ENCODE results near the gene ZNF799.
"Not testable (repeated sequence)": the region's sequence is repeated elsewhere in the genome, so short reads cannot be mapped to it uniquely, and the experiment has no call there.

ZNF799 gene

GRCh38 chr19:12448808-12449207 lies 47.7 kb upstream of the ZNF799 start:
- TF ChIP-seq ZFP3 (CRISPR knock-in tag; IDR thresholded peaks at IDR 0.05) (no peak), GLIS3 (CRISPR knock-in tag; IDR thresholded peaks at IDR 0.05) (no peak), CREB5 (CRISPR knock-in tag; IDR thresholded peaks at IDR 0.05; ENCODE audit: low read depth) (no peak), TCF4 (CRISPR knock-in tag; IDR thresholded peaks at IDR 0.05; ENCODE audit: borderline replicate concordance) (no peak), BACH2 (CRISPR knock-in tag; IDR thresholded peaks at IDR 0.05; ENCODE audit: borderline replicate concordance) (no peak), CSDC2 (CRISPR knock-in tag; IDR thresholded peaks at IDR 0.05) (no peak), RARB (CRISPR knock-in tag; IDR thresholded peaks at IDR 0.05) (no peak), OSR1 (CRISPR knock-in tag; IDR thresholded peaks at IDR 0.05) (no peak), POU6F1 (CRISPR knock-in tag; IDR thresholded peaks at IDR 0.05; ENCODE audit: borderline replicate concordance, low read depth) (no peak), ARNTL (CRISPR knock-in tag; IDR thresholded peaks at IDR 0.05; ENCODE audit: borderline replicate concordance, low read depth) (no peak), SNAI2 (CRISPR knock-in tag; IDR thresholded peaks at IDR 0.05) (no peak), ZNF8 (CRISPR knock-in tag; IDR thresholded peaks at IDR 0.05) (no peak), ZFP30 (CRISPR knock-in tag; IDR thresholded peaks at IDR 0.05) (no peak), ISL1 (CRISPR knock-in tag; IDR thresholded peaks at IDR 0.05) (no peak), ESRRG (CRISPR knock-in tag; IDR thresholded peaks at IDR 0.05) (no peak), TOX (CRISPR knock-in tag; IDR thresholded peaks at IDR 0.05; ENCODE audit: borderline replicate concordance) (no peak), PPARA (CRISPR knock-in tag; IDR thresholded peaks at IDR 0.05; ENCODE audit: borderline replicate concordance) (no peak), ZNF70 (CRISPR knock-in tag; IDR thresholded peaks at IDR 0.05) (no peak), CSRNP3 (CRISPR knock-in tag; IDR thresholded peaks at IDR 0.05) (no peak)
- ATAC-seq = no peak

- ATAC-seq = peak; percentile 98
- no peak for TF ChIP-seq ZNF70 (CRISPR knock-in tag; IDR thresholded peaks at IDR 0.05)
- TF ChIP-seq RARB (CRISPR knock-in tag; IDR thresholded peaks at IDR 0.05) = no peak
- TF ChIP-seq ZFP3 (CRISPR knock-in tag; IDR thresholded peaks at IDR 0.05) = no peak
- TF ChIP-seq GLIS3 (CRISPR knock-in tag; IDR thresholded peaks at IDR 0.05) = no peak
Measured at GRCh38 chr19:12440541-12441316, 39.7 kb upstream of the ZNF799 start, which contains the start of gene ZNF443. Gene ZNF443, minus strand, starts transcription at chr19:12441021. Its CDS starts 107 bp downstream, at chr19:12440914.

- ATAC-seq = peak; percentile 53
Measured at GRCh38 chr19:12439686-12440540, 38.8 kb upstream of the ZNF799 start.

GRCh38 chr19:12430726-12431299 lies 29.7 kb upstream of the ZNF799 start:
- ATAC-seq = not testable (repeated sequence)

- ATAC-seq = no peak
- TF ChIP-seq PATZ1 (CRISPR knock-in tag; IDR thresholded peaks at IDR 0.05; ENCODE audit: borderline replicate concordance) (no peak), ZC3H10 (CRISPR knock-in tag; IDR thresholded peaks at IDR 0.05) (no peak), TSHZ2 (CRISPR knock-in tag; IDR thresholded peaks at IDR 0.05) (no peak), PPARA (CRISPR knock-in tag; IDR thresholded peaks at IDR 0.05; ENCODE audit: borderline replicate concordance) (no peak), ZNF70 (CRISPR knock-in tag; IDR thresholded peaks at IDR 0.05) (no peak)
Measured at GRCh38 chr19:12425888-12426274, 24.8 kb upstream of the ZNF799 start.
